K562 (cell line): ENCODE results near the gene FGFRL1. TPM values are rescaled to one million over a fixed set of nuclear protein-coding genes. Genes with fewer than 3 reads are reported as not detected.
A peak's percentile ranks its signal among the peaks of the same experiment; 100 is the strongest.

Source experiments
- ATAC-seq: fragments of 200-7000 bp; cut with Tn5 transposase; 3 replicates; pipeline ENCODE4 v1.9.1; 2020; ENCODE audit warnings: moderate library complexity
- BruUV-seq: library from RNA; stranded (reverse); fragments of 400-500 nt; replicated peaks from 2 replicates; lab custom pipeline; 2021; lab: Mats Ljungman, UMichigan
- CTCF ChIA-PET: fragments of 300-600 bp; formaldehyde crosslinking; extraction: SDS; loops from one replicate; lab custom pipeline; 2021; ENCODE audit warnings: low intra/inter-chr PET ratio; lab: Yijun Ruan, JAX
- POLR2A ChIA-PET: fragments of 300-600, 350-650 bp; sonication (Branson Sonifier 250); formaldehyde crosslinking; extraction: SDS; loops from one replicate; lab custom pipeline; 2021; ENCODE audit warnings: antibody characterized with exemption, inconsistent platforms; lab: Yijun Ruan, JAX
- DNase-seq, 4 experiments: peaks; one replicate each; pipeline versions ENCODE4 v3.0.0 to v3.0.0-alpha.2; 2011 to 2018; ENCODE audit warnings: low spot score in 3 of 4, mixed read lengths in 3 of 4; ENCODE audit errors: extremely low read depth in 1 of 4
- FAIRE-seq: peaks from 2 replicates; lab custom pipeline; 2011; peaks lifted over from hg19 to GRCh38; lab: Jason Lieb, UNC
- H2AFZ ChIP-seq: 2 replicates; pipeline ENCODE4 v1.6.0; 2011; ENCODE audit warnings: low read depth, low read length, control low read depth, inconsistent platforms
- H3K27ac ChIP-seq: fragments of 200-600 bp; 3 replicates; pipeline ENCODE4 v1.8.0; 2011; ENCODE audit warnings: low read depth, mild to moderate bottlenecking, control low read depth, inconsistent platforms, low read length, moderate library complexity, mixed read lengths; ENCODE audit errors: extremely low read depth
- H3K27me3 ChIP-seq, 2 experiments: fragments of 300-600 bp in 1 of 2; 2 replicates in 1 of 2; 3 replicates in 1 of 2; pipeline versions ENCODE4 v1.6.0 to v1.8.0; 2011; ENCODE audit warnings: inconsistent platforms in 2 of 2, low read length in 2 of 2, mild to moderate bottlenecking in 1 of 2, mixed read lengths in 1 of 2, moderate library complexity in 1 of 2; ENCODE audit not compliant: control insufficient read depth in 2 of 2, insufficient read depth in 2 of 2
- H3K36me3 ChIP-seq: fragments of 300-600 bp; 3 replicates; pipeline ENCODE4 v1.8.0; 2011; ENCODE audit warnings: mild to moderate bottlenecking, low read length, inconsistent platforms; ENCODE audit not compliant: control insufficient read depth, insufficient read depth
- H3K4me1 ChIP-seq, 2 experiments: fragments of 200-600 bp in 1 of 2; replicated peaks in 1 of 2; 2 replicates in 1 of 2; 3 replicates in 1 of 2; pipeline versions ENCODE4 v1.5.1 to v1.8.0; 2011; ENCODE audit warnings: inconsistent platforms in 2 of 2, low read length in 2 of 2, mild to moderate bottlenecking in 1 of 2, mixed read lengths in 1 of 2, moderate library complexity in 1 of 2; ENCODE audit not compliant: control insufficient read depth in 2 of 2, insufficient read depth in 2 of 2
- H3K4me2 ChIP-seq: 2 replicates; pipeline ENCODE4 v1.6.1; 2011; ENCODE audit warnings: low read length, control low read depth, inconsistent platforms, mixed read lengths; ENCODE audit not compliant: insufficient read depth
- H3K4me3 ChIP-seq: fragments of 200-600 bp; sonication (generic), shearing (Covaris generic); 2 replicates; pipeline ENCODE4 v1.5.1; 2016; ENCODE audit warnings: control low read depth, inconsistent platforms
- H3K79me2 ChIP-seq: fragments of 200-600 bp; 3 replicates; pipeline ENCODE4 v1.8.0; 2011; ENCODE audit warnings: low read length, inconsistent platforms; ENCODE audit not compliant: control insufficient read depth, insufficient read depth
- H3K9ac ChIP-seq, 2 experiments: 2 replicates each; pipeline versions ENCODE4 v1.6.0 to v1.6.1; 2011; ENCODE audit warnings: low read depth in 2 of 2, low read length in 2 of 2, control low read depth in 1 of 2, inconsistent platforms in 1 of 2, mild to moderate bottlenecking in 1 of 2, mixed read lengths in 1 of 2; ENCODE audit not compliant: insufficient read depth in 1 of 2
- H3K9me1 ChIP-seq: one replicate; pipeline ENCODE4 v1.6.0; 2011; ENCODE audit warnings: inconsistent platforms, mild to moderate bottlenecking, low read length, moderate library complexity; ENCODE audit not compliant: control insufficient read depth, insufficient read depth
- H3K9me3 ChIP-seq: replicated peaks from 2 replicates; pipeline ENCODE4 v1.5.1; 2011; ENCODE audit warnings: low read depth, low read length, inconsistent platforms; ENCODE audit not compliant: control insufficient read depth, insufficient read depth
- H4K20me1 ChIP-seq: replicated peaks from 2 replicates; pipeline ENCODE4 v1.6.1; 2011; ENCODE audit warnings: low read length, inconsistent platforms, mixed read lengths; ENCODE audit not compliant: control insufficient read depth, insufficient read depth
- ATF2 ChIP-seq: sonication (generic); formaldehyde crosslinking; IDR thresholded peaks from 2 replicates; pipeline ENCODE4 v1.8.1; 2022; ENCODE audit warnings: missing genetic modification reagents
- CTBP1 ChIP-seq: fragments of 450-650 bp; IDR thresholded peaks from 2 replicates; pipeline ENCODE4 v1.6.1; 2016; ENCODE audit warnings: borderline replicate concordance
- DNMT1 ChIP-seq: fragments of 450-650 bp; IDR thresholded peaks from 2 replicates; pipeline ENCODE4 v1.6.1; 2016; ENCODE audit warnings: antibody characterized with exemption, mild to moderate bottlenecking
- EGR1 ChIP-seq: fragments of 450-650 bp; conservative IDR thresholded peaks from 2 replicates; pipeline ENCODE4 v1.6.1; 2017; ENCODE audit warnings: mild to moderate bottlenecking
- TEAD2 ChIP-seq: fragments of 450-650 bp; IDR thresholded peaks from 2 replicates; pipeline ENCODE4 v1.6.1; 2016; ENCODE audit warnings: missing genetic modification characterization, control low read depth, missing compliant biosample characterization
- WGBS: fragments of 100-300 bp; shearing (Covaris generic); methylation state at CpG from one replicate; pipeline ENCODE4 v1.1.6; 2016; ENCODE audit warnings: low coverage, mixed read lengths; ENCODE audit not compliant: insufficient coverage; ENCODE audit errors: missing lambda C conversion rate; 5-methylcytosine and 5-hydroxymethylcytosine counted together
- in situ Hi-C: fragments of 300-500 bp; cut with MboI; formaldehyde crosslinking; loops from 4 replicates; pipeline ENCODE4 v1.15.0; 2018; ENCODE audit warnings: inconsistent platforms, mixed read lengths
- intact Hi-C: fragments of 100-400 bp; cut with micrococcal nuclease; formaldehyde crosslinking; loops from 2 replicates; pipeline ENCODE4 v1.14.2; 2022
- polyA plus RNA-seq, 8 experiments: library from polyadenylated mRNA; depleted of rRNA in 4 of 8; stranded (reverse) in 5 of 8; unstranded in 3 of 8; fragments of >200 nt; fragmentation: Nextera tagmentation in 2 of 8; fragmentation: Illumina TruSeq in 1 of 8; extraction: Ambion mirVana in 2 of 8; extraction: Trizol in 1 of 8; gene quantifications; 2 replicates each; pipeline versions ENCODE4 v1.2.1 to v1.2.3, GENCODE V29; 2011 to 2014; ENCODE audit warnings: inconsistent platforms in 1 of 8, missing spikeins in 1 of 8
- total RNA-seq, 7 experiments: library from RNA; depleted of rRNA in 6 of 7; stranded (reverse); fragments of >200 nt in 6 of 7; fragmentation: Illumina TruSeq in 2 of 7; extraction: Trizol in 2 of 7; gene quantifications; 2 replicates each; pipeline versions ENCODE4 v1.2.1 to v1.2.3, GENCODE V29; 2011 to 2021; ENCODE audit warnings: low replicate concordance in 1 of 7

The FGFRL1 gene
- total and polyA plus RNA-seq, 9 of the 15 experiments (the other 6 are each of a cell fraction or from before 2014, with no cell fraction given): 0.34 to 49.9 (median 14.6) TPM

- Histone ChIP-seq H3K27me3 (peaks cover 41 to 82% of the 10 kb centered on the region in 2 experiments), H3K27ac (no peak overlapping the region), H3K4me2 (no peak overlapping the region), H3K36me3 (no peaks in the 10 kb centered on the region), H3K9me1 (no peaks in the 10 kb centered on the region), H3K79me2 (no peaks in the 10 kb centered on the region), H3K9ac (no peak overlapping the region), H3K4me3 (no peak overlapping the region), H3K9me3 (peaks cover 3% of the 10 kb centered on the region), H2AFZ (no peak overlapping the region), H4K20me1 (no peaks in the 10 kb centered on the region), H3K4me1 (peaks cover 3 to 44% of the 10 kb centered on the region in 2 experiments; a peak in 2 of 5 replicates)
- 9% methylated on average over 12 of the region's 15 CpGs for WGBS
- intact Hi-C loops (no loop called here), in situ Hi-C loops (no loop called here)
- FAIRE-seq (no peak), ATAC-seq (no peak), DNase-seq (no peak)
- TF ChIP-seq ATF2 (CRISPR knock-in tag) (no peak), TEAD2 (tag) (no peak), EGR1 (0 out of 2 replicates have a peak, but pooled peaks have one; percentile 7), CTBP1 (no peak), DNMT1 (no peak)
- BruUV-seq: no TSS peak
- ChIA-PET POLR2A (no interaction called here), CTCF (no interaction called here)
Observed at GRCh38 chr4:1052231-1052671, 40.8 kb downstream of the FGFRL1 start.
